GM19467 (cell line): ENCODE measurements around the gene TAL2.
"Not testable (repeated sequence)": the region's sequence is repeated elsewhere in the genome, so short reads cannot be mapped to it uniquely, and the experiment has no call there.

Source experiments
- ATAC-seq: cut with Tn5 transposase; IDR thresholded peaks from one replicate; pipeline ENCODE4 v1.9.1; 2021; ENCODE audit warnings: mild to moderate bottlenecking, moderate library complexity; ENCODE audit not compliant: unreplicated experiment

TAL2 gene

GRCh38 chr9:105703638-105704037, 41.4 kb downstream of the TAL2 start:
- ATAC-seq, result not testable (repeated sequence)

GRCh38 chr9:105706156-105706555, 43.9 kb downstream of the TAL2 start:
- ATAC-seq, result no peak

GRCh38 chr9:105708405-105708804, 46.1 kb downstream of the TAL2 start:
- no peak for ATAC-seq

- no peak for ATAC-seq
These were observed 48.4 kb downstream of the TAL2 start for GRCh38 chr9:105710638-105711037.

GRCh38 chr9:105711867-105712266, 49.6 kb downstream of the TAL2 start:
- ATAC-seq, result no peak

GRCh38 chr9:105712297-105712696, 50.0 kb downstream of the TAL2 start:
- no peak for ATAC-seq
